NCI-H1417 (cell line): Measurements from ENCODE around the gene KAT7.
A peak's percentile ranks its signal among the peaks of the same experiment; 100 is the strongest.

Source experiments
- DNase-seq, 3 experiments: peaks; one replicate each; lab custom pipeline; 2025; lab: John Stamatoyannopoulos, UW

KAT7 gene

DNA sequence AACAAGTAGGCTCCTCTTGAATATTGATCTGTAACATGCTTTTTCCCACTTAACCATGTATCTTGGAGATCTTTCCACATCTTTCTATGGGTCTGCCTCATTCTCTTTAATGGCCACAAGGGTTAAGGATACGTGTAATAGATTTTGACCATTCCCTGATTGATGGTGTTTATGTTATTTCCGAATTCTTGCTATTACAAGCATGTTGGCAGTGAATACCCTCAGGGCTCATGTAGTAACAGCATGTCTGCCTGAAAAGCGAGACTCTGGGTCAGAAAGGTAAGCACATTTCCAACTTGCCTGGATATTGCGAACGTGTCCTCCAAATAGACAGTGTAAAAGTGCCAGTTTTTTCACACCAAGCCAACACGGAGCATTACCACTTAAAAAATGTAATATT lies 54.4 kb downstream of the KAT7 start:
- DNase-seq, result no peak

GRCh38 chr17:49843774-49844350 lies 55.4 kb downstream of the KAT7 start:
- DNase-seq, result no peak

DNA sequence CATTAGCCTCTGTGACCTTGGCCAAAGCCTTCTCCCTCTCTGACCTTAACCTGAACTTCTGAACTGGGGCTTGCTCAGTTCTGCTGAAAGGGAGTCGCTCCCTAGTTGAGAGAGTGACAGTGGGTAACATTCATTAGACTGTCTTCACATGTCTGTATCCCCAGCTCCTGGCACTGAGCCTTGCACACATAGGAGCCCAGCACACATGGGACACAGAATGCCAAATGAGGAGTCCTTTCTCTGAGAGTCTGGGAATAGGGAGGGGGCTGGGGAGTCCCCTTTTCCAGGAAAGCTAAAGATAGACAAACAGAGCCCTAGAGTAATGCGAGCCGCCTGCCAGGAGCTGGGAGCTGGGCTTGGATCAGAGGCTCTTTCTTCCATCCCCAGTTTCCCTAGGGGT lies 56.8 kb downstream of the KAT7 start:
- DNase-seq, result no peak

DNA sequence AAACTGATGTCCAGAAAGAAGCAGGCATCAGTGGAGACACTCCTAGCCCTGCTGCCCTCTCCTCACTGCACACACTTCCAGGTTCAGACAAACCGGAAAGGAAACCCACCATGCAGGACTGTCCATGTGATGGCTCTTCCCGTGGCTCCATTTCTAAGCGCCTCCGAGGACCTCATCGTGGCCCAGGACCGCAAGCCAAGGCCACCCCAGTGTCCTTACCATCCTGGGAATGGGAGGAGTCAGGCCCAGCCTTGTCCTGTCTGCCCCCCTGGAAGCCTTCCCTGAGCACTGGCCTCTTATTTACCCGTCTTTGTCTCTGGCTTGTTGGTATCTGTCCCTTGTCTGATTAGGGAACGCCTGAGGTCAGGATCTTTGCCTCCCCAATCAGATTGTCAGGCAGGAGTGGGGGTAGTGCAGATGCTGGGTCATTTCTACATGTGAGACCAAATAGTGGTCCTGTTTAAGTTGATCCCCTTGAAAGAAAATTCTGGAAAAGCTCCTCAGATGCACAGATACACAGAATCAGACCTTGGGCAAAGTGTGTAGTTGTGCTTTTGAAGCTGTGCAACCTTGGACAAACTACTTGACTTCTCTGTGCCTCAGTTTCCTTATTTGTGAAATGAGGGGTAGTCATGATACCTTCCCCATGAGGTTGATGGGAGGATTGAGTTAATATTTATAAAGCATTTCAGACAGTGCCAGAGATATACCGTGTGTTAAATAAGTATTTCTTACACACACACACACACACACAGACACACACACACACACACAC lies 58.6 kb downstream of the KAT7 start:
- no peak for DNase-seq

GRCh38 chr17:49848019-49848473 lies 59.6 kb downstream of the KAT7 start, which contains the start of gene TAC4:
TSS of gene TAC4 (minus strand) at chr17:49848069. CDS start at chr17:49848017, 52 bp downstream.
- DNase-seq, result no peak

GRCh38 chr17:49848739-49849138 lies 60.3 kb downstream of the KAT7 start:
- DNase-seq, result no peak

- no peak for DNase-seq
These were observed 61.7 kb downstream of the KAT7 start for GRCh38 chr17:49850218-49850610.

DNA sequence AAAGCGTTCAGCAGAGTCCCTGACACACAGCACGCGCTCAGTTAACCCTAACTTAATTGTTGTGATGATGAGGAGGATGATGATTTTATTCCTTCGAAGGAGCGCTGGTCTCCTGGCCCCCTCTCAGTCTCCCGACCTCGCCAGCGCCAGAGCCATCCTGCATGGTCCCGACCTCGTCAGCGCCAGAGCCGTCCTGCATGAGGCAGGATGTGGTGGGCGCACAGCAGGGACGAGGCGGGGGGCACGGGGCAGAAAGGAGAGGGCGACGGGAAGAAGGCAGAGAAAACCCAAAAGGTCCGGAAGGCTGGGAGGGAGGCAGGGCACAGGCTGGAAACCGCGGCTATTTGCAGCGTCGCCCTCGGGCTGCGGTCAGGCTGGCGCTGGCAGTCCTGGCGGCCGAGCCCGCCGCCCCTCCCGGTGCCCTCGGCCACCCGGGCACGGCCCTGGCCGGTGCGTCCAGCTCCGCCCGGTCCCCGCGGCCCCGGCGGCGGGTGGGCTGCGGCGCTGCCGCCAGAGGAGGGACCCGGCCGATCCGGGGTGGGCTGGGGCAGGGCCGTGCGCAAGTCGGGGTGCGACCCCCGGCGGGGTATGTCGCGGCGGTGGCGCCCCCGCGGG lies 62.4 kb downstream of the KAT7 start:
- DNase-seq, result peak in 1 of 3 experiments; percentile 16

- DNase-seq, result peak in 2 of 3 experiments; percentile 44 to 60
These were observed 63.2 kb downstream of the KAT7 start for GRCh38 chr17:49851387-49852291.

GRCh38 chr17:49853470-49854015 lies 65.1 kb downstream of the KAT7 start:
- no peak for DNase-seq

- DNase-seq, result no peak
These were observed 65.6 kb downstream of the KAT7 start for GRCh38 chr17:49854126-49854525.

- DNase-seq, result no peak
These were observed 70.3 kb downstream of the KAT7 start for GRCh38 chr17:49858796-49859195.

- DNase-seq, result no peak
These were observed 71.8 kb downstream of the KAT7 start for GRCh38 chr17:49859991-49860953.

DNA sequence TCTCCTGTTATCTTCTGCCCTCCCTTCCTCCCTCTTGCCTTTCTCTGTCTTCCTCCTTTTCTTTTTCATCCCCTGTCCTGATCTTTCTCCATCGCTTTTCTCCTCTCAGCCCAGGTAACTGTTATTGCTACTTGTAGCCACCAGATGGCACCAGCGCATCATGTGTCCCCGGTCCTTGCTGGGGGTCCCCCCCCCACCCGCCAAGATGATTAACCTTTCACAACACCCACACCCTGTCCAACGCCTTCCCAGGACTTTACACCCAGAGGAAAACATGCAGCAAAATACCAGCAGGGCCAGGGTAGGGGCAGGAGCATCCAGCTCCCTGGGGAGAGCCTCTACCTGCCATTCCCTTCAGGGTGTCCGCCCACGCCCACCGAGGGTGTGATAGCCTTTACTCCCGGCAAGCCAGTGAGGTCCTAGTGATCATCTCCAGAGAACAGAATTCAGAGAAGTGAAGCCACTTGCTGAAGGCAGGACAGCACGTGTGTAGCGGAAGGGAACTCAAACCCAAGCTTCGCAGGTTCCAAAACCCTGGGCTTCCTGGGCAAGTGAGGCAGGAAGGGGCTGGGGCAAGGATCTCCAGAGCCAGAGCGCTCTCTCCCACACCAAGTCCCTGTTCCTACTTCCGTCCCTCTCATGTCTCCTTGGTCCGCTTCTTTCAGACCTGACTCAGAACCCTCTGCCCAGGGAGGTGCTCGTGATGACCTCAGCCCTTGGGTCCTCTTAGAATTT lies 72.8 kb downstream of the KAT7 start:
- peak; percentile 49 to 75 (median 55) for DNase-seq

DNA sequence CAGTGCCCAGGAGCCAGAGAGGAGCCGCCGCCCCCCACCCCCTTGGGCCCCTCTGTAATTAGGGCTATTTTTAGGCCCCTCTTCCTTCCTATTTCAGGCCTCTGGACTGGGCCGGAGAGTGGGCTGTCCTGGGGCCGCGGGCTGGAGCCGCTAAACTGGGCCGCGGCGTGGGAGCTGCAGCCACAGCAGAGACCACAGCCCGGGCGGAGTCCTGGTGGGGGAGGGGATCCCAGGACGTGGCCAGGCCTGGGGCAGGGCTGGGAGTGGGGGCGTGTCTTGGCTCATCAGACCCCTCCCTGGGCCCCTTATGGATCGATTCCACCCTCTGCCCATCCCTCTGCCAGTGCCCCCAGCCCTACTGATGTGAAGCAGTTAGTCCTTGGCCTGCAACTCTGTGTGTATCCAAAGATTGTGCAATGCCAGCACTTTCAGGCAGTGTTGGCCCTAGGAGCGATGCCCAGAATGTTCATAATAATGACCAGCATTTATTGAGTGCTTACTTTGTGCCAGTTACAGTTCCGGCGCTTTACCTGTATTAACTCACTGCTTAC lies 74.4 kb downstream of the KAT7 start:
- no peak for DNase-seq

DNA sequence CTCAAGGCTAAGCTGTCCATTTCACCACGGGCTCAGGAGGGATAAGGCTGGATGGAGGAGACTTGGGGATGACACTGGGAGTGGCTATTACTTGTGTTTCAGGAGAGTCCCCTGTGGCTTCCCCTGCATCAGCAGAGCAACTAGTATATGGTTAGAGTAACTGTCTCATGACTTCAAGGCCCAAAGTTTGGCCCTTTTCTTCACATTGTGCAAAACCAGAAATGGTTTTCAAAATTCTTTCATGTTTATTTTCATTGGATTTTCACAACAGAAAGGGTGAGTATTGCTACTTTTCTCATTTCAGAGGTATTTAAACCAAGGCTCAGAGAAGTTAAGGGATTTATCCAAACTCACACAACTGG lies 77.5 kb downstream of the KAT7 start:
- no peak for DNase-seq

- no peak for DNase-seq
These were observed 78.5 kb downstream of the KAT7 start for GRCh38 chr17:49866882-49867413.

DNA sequence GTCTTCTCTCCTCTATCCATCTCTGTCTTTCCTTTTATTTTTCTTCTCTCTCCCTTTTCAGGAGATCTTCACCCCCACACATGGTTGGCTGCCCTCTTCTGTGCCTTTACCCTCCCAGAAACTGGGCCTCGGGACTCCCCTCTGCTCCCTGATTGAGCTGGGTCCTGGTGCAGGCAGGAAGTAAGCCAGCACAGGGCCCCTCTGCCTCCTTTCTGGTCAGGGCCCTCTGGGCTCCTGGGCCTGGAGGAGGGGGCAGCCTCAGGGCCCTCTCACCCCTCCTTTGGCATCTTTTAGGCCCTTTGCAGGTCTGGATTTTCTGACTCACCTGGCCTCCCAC lies 80.5 kb downstream of the KAT7 start:
- no peak for DNase-seq

GRCh38 chr17:49870298-49870697 lies 81.8 kb downstream of the KAT7 start:
- no peak for DNase-seq

DNA sequence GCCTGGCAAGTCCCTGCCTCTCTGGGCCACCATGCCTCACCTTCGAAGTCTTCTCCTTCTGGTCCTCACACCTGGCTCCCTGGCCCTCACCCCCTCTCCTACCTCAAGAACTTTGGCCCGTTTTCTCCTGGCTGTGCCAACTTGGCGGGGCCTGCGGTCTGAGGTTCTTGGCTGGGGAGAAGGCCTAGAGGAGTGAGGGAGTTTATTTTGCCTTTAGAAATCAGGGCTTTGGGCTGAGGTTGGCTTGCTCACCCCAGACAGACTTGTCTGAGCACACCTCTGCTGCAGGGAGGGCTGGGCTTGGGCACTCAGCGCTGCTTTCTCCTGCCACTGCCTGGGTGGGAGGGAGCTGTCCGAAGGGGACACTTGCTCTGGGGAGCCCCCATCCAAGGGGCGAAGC lies 82.7 kb downstream of the KAT7 start:
- no peak for DNase-seq
